ENCODE results near the gene AGRN. TPM values are rescaled to one million over a fixed set of nuclear protein-coding genes. Genes with fewer than 3 reads are reported as not detected.
"Not testable (repeated sequence)": the region's sequence is repeated elsewhere in the genome, so short reads cannot be mapped to it uniquely, and the experiment has no call there.

The AGRN gene
- 683 and 894 TPM in 2 replicates for total RNA-seq (2014; rRNA removed; shearing (Covaris generic))

- DNase-seq (ENCODE audit: low spot score), result peak; percentile 36
These were observed at the start of gene AGRN for GRCh38 chr1:1020000-1020404. TSS of gene AGRN (plus strand) at chr1:1020120. CDS start at chr1:1020173, 53 bp downstream.

DNA sequence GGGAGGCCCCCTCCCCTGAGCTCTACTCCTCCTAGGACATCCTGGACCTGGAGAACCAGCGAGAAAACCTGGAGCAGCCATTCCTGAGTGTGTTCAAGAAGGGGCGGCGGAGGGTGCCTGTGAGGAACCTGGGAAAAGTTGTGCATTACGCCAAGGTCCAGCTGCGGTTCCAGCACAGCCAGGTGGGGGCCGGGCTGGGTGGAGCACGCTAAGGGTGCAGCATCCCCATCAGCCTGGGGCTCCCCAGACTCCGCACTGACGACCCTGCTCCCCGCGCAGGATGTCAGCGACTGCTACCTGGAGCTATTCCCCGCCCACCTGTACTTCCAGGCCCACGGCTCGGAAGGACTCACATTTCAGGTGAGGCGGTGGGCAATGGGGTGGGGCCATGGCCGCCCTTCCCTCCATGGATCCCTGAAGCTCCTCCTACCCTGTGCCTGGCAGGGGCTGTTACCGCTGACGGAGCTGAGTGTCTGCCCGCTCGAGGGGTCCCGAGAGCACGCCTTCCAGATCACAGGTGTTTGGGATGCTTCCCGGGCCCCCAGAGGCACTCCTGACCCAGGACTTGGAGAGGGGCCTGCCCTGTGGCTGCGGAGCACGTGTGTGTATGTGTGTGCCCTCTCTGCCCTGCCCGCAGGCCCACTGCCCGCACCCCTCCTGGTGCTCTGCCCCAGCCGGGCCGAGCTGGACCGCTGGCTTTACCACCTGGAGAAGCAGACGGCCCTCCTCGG lies 49.5 kb upstream of the AGRN start:
- no peak for DNase-seq (ENCODE audit: low spot score)

- no peak for DNase-seq (ENCODE audit: low spot score)
These were observed 48.8 kb upstream of the AGRN start for GRCh38 chr1:970973-971730.

- DNase-seq (ENCODE audit: low spot score), result no peak
These were observed 48.0 kb upstream of the AGRN start for GRCh38 chr1:971751-972506.

DNA sequence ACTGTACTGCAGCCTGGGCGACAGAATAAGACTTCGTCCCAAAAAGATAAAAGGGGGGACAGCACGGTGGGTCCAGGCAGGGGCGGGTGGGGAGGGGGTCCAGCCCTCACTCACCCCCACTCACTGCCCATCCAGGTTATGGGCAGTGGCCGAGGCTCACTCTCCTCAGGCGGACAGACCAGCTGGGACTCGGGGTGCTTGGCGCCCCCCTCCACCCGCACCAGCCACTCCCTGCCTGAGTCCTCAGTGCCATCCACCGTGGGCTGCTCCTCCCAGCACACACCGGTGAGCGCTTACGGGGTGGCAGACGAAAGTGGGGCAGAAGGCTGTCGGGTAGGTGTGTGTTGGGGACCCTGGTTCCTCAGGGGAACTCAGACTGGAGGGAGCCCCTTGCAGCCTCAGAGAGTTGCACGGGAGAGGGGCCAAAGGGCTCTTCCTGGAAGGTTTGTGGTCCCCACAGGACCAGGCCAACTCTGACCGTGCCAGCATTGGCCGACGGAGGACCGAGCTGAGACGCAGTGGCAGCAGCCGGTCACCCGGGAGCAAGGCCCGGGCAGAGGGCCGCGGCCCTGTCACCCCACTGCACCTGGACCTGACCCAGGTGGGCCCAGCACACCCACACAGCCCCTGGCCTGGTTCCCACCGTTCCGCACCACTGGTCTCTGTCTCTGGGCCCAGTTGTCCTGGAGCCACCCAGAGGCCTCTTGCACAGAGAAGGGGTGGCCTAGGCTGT lies 47.0 kb upstream of the AGRN start:
- no peak for DNase-seq (ENCODE audit: low spot score)

DNA sequence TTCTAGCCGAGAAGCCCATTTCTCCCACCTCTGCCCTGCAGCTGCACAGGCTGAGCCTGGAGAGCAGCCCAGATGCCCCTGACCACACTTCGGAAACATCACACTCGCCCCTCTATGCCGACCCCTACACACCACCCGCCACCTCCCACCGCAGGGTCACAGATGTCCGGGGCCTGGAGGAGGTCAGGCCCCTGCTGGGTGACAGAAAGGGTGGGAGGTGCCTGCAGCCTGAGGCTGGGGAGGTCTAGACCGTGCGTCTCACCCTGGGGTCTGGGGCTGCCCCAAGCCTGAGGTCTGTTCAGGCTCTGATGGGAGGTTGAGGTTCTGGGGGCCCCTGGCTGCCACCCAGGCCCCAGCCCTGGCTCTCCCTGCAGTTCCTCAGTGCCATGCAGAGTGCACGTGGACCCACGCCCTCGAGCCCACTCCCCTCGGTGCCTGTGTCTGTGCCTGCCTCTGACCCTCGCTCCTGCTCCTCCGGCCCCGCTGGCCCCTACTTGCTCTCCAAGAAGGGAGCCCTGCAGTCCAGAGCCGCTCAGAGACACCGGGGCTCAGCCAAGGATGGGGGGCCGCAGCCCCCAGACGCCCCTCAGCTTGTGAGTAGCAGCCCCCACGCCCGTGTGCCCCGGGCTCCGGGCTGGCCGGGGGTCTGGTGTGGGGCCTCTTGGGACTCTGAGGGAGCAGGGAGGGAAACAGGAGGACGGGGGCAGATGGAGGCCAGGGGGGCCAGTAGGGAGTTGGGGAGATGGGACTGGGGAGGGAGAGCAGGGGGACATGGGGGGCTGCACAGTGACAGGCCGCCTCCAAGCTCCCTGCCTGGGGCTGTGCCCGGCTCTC lies 46.2 kb upstream of the AGRN start:
- DNase-seq (ENCODE audit: low spot score), result no peak

GRCh38 chr1:974293-974640 lies 45.7 kb upstream of the AGRN start:
- DNase-seq (ENCODE audit: low spot score), result no peak

DNA sequence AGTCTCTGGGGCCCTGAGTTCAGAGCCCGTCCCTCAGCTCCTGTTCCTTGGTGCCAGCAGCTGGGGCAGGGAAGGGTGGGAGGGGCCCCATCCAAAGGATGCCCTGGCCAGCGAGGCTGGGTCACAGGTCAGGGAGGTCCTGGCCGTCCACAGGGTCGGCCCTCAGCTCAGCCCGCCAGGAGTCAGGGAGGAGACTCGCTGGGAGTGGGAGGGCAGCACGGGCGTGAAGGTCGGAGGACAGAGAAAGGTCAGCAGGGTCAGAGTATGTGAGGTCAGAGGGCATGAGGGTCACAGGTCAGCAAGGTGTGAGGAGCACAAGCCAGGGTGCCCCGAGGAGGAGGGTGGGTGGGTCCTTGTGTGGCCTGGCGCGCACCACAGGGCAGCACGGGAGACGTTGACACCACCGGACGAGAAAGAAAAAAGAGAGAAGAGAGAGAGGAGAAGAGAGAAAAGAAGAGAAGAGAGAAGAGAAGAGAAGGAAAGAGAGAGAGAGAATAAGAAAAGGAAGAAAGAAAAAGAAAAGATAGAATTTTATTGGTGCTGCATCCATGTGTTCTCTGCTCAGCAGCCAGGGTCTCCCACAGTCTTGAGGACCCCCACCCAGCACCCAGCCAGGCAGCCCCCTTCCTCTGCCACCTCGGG lies 45.1 kb upstream of the AGRN start:
- no peak for DNase-seq (ENCODE audit: low spot score)

DNA sequence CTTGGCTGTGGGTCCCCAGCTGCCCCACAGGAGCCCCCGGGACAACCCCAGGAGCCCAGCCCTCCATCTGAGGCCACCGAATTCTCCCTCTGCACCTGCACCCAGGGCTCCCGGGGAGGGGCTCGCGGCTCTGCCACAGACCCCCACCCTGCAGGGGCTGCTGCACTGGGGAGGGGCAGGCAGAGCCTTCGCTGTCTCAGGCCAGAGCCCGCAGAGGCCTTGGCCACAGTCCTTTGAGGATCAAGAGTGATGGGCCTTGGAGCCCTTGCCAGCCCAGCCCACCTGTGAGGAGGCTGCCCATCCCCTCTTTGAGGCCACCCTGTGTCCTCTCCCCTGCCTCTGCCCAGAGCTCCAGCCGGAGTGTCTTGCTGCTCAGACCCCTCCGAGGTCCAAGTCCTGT lies 44.6 kb upstream of the AGRN start:
- DNase-seq (ENCODE audit: low spot score), result no peak

DNA sequence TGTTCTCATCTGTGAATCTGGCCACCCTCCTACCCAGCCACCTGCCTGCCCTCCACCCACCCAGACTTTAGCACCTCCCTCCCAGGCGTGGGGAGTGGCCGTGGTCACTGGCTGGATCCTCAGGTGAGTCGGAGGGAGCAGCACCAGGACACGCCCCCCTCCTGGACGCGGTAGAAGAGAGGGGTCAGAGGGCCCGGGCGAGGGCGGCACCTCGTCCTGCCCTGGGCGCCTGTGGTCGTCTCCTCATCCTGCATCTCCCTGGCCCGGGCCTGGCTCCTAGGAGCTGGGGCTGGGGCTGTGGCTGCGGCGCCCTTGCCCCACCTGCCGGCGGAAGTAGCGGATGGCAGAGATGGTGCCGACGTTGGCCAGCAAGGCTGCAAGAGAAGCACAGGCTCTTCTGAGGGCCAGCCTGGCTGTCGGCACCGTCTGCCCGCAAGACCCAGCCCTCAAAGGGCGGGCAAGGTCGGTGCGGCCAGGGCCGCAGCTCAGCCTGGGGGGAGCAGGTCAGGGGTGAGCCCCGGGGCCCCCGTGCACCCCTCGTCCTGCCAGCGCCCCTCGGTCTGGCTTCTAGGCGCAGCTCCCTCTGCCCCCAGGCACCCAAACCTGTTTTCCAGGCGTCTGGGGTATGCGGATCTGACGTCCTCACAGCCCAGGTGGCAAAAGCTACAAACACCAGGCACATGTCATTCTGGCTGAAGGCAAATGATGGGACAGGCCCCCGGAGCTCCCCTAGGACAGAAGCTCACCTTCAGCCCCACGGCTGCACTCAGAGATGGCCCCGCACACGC lies 43.8 kb upstream of the AGRN start:
- peak; percentile 87 for DNase-seq (ENCODE audit: low spot score)

- not testable (repeated sequence) for DNase-seq (ENCODE audit: low spot score)
These were observed 43.1 kb upstream of the AGRN start for GRCh38 chr1:976791-977190.

- no peak for DNase-seq (ENCODE audit: low spot score)
These were observed 41.7 kb upstream of the AGRN start for GRCh38 chr1:978069-978834.

DNA sequence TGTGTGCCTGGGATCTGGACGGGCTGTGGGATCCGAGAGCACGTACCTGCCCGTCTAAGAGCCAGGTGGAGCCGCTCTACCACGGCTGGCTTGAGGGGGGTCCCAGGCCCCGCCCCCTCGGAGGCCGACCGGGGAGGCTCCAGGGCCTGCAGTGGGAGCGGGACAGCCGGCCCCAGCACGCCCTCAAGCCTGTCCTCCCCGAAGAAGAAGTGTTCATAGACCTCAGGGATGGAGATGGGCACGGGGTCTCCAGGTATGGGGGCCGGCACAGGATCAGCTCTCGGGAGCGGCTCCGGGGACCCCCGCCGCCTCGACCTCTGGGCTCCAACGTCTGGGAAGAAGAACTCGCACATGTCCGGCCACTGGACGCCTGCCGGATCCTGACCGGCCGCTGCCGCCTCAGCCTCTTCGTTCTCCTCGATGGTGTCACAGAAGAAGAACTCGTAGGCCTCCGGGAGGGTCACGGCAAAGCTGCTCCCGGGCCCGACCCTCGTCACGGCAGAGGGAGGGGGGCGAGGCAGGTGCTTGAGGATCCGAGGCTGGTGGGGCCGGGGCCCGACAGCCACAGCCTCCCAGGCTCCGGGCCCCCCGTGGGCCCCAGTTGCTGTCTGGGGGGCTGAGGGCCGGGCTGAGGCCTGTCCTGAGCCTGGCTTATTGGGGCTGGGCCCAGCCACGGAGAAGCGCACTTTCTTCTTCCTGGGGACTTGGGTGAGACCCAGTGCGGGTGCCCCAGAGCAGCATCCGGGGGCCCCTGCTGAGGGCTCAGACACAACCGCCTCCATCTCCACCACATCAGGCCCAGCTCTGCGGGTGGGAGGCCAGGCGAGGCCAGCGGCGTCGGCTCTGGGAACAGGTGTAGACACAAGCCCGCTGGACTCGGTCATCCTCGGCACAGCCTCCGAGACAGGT lies 40.8 kb upstream of the AGRN start:
- no peak for DNase-seq (ENCODE audit: low spot score)

- no peak for DNase-seq (ENCODE audit: low spot score)
These were observed 40.2 kb upstream of the AGRN start for GRCh38 chr1:979744-980072.

DNA sequence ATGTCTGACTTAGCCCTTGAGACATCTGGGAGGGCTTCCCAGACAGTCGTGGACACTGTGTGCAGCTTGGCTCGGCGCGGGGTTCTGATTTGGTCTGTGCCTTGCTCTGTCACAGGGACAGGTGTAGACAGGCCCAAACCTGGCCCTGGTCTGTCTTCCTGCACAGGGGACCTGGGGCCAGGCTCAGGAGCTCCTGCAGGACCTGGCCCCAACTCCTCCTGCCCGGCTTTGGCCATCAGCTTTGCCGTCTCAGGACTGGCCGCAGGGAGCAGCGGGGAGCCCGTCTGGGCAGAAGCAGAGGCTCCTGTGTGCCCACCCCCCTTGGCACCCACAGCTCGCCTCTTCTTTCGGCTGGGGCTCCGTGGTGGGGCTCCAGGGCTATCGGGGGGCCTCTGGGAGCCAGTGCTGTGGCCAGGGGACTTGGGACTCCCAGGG lies 39.8 kb upstream of the AGRN start:
- no peak for DNase-seq (ENCODE audit: low spot score)

DNA sequence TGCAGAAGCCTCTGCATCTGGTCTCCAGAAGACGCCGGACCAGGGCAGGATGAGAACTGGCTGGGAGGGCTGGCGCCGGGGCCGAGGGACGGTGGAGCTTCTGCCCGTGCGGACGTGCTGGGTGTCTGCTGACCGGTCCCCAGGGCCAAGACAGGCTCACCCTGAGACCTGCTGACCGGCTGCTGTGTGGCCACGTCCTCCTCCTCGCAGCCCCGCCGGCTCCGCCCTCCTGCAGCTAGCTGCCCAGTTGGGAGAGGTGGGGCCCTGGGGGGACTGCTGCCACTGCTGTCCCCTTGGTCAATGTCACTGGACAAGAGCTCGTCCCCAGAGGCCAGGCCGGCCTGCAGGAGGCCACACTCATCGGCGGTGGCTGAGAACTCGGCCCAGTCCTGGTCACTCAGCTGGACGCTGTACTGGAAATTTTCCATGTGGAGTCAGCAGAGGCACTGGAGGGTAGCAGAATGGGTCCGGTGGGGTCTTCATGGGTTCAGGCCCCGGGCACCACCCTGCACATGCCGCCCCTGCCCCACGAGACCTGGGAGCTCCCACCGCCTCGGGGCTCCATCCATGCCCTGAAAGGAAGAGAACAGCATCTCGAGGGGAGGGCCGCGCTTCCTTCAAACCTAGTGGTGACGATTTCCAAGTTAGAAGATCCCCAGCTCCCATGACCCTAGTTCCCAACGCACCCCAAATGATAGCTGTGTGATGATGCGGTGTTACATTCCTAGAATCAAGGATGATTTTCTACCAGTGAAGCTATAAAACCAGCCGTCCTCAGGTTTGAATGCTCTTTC lies 39.1 kb upstream of the AGRN start:
- no peak for DNase-seq (ENCODE audit: low spot score)

DNA sequence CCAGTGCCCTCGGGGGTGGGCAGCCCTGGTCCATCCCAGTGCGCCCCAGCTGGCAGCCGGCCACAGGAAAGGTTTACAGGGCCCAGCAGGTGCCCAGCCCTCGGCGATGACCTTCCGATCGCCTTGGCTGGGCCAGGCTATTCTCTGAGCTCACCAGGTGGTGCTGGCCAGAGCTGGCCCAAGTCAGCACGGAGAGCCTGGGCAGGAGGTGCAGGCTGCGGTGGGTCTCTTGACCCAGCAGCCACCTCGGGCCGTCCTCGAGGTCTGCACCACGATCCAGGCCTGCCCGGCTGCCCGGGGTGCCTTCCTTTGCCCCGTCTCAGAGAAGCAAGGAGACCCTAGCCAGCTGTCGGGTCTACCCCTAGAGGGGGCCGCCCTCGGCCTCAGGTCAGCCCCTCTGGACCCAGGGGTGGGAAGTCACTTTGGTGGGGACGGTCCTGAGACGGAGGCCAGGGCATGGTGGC lies 38.4 kb upstream of the AGRN start:
- no peak for DNase-seq (ENCODE audit: low spot score)
